HG02938 (cell line): Measurements from ENCODE around the gene LRP1B.

Experiments used
- ATAC-seq: cut with Tn5 transposase; IDR thresholded peaks from one replicate; pipeline ENCODE4 v1.9.1; 2021; ENCODE audit warnings: mild to moderate bottlenecking, moderate library complexity; ENCODE audit not compliant: unreplicated experiment

The LRP1B gene

DNA sequence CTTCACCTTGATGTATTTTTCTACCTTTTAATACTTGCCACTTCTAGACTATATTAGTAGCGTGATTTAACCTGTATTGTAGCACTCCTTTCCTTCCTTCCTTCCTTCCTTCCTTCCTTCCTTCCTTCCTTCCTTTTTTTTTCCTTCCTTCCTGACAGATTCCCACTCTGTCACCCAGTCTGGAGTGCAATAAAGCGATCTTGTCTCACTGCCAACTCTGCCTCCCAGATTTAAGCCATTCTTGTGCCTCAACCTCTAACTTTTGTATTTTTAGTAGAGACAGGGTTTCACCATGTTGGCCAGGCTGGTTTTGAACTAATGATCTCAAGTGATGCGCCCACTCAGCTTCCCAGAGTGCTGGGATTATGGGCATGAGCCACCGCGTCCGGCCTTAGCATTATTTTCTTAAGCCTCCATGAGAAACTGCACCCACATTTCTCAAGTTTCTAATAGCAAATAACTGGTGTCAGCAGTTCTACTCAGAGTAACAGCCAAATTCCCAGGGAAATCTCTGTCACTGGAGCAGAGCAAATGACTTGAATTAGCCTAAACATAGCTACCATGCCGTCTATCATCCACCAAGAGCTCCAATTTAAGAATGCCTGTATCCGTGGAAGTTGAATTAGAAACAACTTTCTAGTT is 529.2 kb downstream of the LRP1B start:
- ATAC-seq: no peak

DNA sequence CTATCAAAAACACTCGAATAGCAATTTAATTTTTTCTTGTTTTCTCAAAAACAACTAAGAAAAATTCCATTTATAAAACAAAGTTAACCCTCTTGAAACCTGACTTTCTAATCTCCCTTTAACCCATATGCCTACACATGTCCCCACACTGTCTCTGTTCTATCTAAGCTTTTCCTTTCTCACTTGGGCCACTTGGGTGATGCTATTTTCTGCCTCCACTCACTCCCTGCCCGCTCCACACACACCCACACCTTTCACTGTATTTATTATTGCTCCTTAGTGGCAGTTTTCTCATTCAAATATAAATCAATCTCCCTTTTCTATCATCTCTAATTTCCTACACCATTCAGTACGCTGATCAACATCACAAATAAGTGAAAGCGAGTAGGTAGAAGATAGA is 531.1 kb downstream of the LRP1B start:
- no peak for ATAC-seq

DNA sequence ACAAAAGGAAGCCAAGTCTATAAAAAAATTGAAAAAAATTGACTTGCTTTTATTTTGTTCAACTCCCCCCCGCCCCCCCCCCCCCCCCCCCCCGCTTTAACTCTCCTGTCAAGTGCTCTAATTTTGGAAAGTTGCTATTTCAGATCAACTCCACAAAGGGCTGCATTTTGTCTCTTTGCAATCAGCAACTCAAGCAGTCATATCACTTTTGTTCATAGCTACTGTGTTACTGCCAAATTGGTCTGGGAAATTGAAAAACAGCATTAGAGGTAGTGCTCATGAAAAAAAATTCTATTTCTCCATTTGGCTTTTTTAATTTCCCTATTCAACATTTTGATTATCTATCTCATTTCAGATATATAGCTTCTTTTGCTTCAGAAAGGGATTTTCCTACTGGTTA is 531.8 kb downstream of the LRP1B start:
- ATAC-seq: no peak

DNA sequence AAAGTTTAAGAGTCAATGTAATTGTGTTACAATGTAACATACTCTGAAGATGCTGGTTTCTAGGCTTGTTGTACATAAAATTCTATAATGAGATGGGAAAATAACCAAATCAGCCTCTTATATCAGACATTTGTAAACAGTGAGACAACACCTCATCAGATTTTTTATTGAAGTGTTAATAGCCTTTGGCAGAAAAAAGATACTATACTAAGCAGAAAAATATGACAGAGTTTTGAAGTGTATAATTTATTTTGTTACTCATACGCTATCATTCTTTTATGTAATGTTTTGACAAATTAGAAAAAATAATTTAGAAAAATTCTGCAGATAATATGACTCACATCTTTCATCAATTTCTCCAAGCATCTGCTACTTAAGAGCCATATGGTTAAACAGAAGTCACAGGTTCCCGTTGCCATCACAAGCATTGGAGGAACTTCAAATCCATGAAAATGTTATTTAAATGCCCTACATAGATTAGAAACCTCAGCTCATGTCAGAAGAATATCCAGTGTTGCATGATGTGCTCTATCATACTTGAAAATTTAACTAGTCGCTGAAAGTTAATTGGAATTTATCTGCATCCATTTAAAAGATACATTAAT is 535.4 kb downstream of the LRP1B start:
- no peak for ATAC-seq

DNA sequence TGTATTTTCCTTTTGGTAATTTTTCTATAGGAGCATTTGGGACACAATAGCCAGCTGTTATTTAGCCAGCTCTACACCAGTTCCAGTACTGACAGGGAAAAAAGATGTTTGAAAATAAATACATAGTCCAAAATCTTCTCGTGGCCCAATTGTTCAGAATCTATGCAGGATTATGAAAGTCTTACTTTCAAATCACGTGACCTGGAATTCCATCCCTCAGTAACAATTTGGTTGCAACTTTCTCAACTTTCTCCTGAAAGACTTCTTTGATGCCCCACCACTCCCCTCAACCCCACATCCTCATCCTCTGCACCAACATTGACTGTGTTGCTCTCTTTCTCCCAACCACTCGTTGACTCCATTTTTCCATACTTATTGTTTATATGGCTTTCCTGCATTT is 539.0 kb downstream of the LRP1B start:
- no peak for ATAC-seq

DNA sequence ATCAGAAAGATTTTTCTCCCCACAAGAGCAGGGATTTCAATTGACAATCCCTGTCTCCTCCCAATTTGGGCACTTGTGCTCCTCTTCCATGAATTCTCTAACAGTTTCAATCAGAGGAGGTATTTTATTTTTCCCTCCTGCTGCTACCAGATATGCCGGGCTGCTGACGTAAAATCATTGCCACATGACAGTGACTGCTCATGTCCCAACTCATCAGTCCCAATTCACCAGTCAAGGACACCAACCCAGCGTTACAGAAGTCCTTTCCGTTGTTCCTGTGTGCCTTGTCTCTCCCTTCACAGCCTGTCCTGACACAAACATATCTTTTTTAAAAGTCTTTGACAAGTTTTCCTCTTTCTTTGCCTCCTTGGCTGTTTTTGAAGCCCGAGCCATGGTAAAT is 540.2 kb downstream of the LRP1B start:
- no peak for ATAC-seq

DNA sequence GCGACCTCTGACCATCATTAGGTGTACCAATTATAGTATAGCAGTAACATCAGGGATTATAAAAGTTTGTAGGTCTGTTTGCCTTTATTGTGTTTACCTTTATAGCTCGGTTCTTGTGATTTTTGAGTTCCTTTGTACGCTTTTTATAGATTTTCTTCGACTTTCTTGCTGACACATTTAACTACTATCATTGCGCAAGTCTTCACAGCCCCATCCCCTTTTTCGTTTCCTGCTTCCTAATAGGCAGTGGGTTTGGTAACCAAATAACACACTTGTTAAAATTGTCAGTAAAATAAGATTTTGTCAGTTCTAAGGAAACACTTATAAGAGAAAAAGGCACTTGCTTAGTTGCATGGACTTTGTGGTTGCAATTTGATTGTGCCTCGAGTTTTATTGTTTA is 541.5 kb downstream of the LRP1B start:
- no peak for ATAC-seq

DNA sequence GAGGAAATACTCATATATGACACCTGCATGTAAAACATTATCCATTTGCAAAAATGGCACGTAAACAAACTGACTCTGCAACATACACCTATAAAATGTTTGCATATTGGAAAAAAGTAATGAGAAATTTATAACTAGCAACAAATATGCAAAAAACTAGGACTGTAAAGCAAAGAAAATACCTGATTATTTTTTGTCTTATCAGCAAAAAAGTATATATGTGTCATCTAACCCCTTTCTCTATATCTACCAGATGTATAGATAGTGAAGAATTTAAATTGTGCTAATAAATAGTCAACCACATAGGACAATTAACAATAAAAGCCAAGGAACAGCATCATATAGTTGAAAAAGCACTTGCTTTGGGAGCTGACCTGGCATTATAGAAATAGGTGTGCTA is 543.8 kb downstream of the LRP1B start:
- ATAC-seq: no peak

DNA sequence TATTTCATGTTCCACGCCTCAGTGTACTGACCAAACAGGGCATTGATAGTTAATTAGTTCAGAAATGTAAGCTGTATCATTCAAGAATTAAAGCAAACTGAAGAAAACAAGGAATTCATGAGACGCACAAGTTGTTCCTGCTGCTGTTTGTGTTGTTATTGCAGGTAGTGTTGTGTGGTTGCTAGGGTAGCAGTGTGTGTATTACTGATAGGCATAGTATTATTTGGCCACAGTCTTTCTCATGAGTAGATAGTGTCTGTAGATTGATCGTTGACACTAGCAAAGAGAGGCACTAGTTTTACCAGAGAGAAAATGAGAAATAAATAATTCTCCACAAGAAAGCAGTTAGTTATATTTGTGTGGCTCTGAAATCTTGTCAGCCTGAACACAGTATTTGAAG is 548.6 kb downstream of the LRP1B start:
- ATAC-seq: no peak

DNA sequence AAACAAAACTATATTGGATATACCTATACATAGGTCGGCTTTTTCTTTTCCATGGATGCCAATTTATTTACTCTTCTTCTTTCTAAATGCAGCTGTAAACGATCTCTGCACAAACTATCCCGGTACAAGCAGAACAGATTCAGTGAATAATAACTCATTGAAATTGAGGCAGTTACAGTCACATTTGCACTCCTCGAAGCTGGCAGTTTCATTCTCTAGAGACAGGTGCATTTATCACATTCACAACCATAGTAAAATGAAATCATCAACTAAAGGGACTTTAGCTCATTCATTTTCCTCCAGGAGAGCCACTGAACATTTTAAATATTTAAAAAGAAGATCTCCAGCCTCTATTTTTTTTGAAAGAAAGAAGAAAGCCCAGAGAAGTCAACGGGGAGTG is 551.7 kb downstream of the LRP1B start:
- ATAC-seq: no peak

DNA sequence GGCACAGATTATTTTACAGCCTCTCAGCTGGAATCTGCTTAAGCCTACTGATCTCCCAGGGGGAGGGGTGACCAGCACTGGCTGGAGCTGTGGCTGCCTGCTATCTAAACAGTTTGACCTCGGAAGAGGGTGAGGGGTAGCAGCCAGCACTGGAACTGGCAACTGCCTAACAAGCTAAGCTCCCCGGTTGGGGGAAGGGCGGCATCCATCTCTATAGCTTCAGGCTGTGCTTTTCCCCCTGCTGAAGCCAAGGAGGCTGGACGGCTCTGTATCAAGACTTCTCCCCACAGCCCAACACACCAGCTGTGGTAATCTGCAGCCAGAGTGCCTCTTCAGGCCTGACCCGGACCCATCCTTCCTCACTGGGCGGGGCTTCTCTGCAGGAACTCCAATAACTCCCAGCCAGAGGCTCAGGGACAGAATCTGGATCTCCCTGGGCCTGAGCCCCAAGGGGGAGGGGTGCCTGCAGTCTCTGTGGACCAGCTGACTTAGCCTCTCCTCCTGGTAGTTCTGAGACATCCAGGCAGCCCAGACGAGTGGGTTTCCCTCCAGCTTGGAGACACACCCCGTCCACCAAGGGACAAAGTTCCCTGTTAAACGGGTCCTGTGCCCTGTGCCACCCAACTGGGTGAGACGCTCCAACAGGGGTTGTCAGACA is 560.2 kb downstream of the LRP1B start:
- no peak for ATAC-seq

DNA sequence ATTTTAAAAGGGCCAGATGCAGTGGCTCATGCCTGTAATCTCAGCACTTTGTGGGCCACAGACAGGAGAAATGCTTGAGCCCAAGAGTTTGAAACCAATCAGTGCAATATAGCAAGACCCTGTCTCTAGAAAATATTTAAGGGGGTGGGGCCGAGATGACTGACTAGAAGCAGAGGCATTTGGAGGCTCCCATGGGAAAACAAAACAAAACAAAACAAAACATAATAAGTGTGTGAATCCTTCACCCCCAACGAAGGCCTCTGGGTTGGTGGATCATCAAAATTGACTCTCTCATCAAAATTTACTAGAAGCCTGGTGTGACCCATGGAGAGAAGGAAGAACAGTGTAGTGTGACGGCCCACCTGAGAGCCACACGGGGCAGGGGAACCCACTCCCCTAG is 560.9 kb downstream of the LRP1B start:
- no peak for ATAC-seq

DNA sequence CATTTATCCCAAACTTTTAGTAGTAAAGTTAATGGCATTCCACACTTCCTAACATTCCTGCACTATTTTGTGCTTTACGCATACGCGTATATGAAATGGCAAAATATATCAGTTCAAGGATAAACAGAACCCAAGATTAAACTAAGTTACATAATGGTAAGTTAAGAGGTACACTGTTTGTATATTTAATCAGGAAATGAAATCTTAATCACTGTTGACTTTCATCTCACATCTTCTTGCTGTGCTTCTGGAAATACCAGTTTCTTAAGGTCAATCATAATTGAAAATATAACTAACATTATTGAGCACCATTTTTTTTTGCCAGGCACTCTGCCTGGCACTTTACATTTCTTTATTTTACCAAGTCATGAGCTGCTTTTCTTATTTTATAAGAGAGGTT is 565.2 kb downstream of the LRP1B start:
- no peak for ATAC-seq

DNA sequence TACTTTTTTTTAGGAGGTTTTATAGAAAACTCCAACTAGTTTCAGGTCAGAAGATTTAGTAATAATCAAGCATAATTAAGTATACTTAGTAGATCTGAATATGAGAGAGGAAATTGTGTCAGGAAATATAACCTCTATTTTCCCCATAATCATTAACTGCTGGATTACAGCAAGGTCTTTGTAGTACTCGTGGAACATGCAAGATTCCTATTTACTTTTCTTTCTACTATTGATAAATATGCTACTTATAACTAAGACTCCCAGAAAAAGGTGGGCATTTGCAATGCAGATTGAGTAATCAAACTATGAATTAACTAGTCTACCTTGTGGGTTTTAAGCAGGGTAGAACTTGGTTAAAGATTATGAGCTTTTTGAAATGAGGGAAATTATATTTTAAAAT is 570.1 kb downstream of the LRP1B start:
- no peak for ATAC-seq

DNA sequence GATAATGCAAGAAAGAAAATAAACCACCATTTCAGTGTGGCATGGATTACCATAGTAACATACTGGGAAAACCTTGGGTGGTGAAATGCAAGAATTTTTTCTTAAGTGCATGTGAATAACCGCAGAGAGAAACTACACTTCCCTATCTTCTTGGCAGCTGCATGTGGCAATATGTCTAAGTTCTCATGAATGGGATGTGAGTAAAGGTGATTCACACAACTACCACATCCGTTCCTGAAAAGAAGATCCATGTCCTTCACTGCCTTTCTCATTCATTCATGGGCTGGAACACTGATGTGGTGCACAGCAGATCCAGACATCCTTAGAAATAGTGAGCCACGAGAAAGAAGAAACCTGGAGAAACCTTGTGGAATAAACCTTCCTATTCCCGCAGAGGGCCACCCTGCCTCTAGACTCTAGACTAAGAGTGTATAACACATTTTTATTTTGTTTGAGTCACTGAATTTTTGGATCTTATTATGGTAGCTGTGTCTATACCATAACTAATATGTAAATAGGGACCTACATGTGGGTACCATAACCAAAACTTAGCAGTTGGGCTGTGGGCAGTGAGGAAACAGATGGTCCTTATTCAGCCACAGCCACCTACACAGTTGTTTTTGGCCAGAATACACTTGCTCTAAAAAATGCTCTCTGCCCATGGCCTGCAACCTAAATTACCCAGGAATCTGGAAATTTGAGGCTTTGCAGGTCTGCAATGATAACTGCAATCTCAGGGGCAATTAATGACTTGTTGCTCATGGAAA is 573.3 kb downstream of the LRP1B start:
- no peak for ATAC-seq

DNA sequence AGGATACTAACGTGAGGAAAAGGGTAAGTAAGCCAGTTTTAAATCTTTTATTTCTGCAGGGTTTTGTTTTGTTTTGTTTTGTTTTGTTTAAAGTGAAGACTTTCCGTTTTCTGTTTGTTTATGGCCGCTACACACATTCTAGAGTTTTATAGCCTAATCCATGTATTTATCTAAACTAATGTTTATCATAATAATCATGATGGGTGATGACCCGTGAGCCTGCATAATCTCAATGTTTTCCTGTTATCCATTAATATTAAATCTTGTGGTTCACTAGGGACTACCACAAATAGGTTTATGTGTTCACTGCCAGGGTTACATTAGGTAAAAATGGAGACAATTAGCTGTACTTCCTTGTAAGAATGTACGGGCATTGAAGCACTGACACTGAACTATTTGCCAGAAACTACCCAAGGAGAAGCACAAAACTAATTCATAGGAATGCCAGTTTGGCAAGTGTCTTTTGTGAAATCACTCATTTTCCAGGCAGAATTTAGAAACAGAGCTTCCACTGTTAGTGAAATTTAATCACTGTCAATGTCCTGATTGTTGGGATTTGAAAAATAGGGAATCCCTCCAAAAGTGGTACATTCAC is 574.8 kb downstream of the LRP1B start:
- no peak for ATAC-seq

DNA sequence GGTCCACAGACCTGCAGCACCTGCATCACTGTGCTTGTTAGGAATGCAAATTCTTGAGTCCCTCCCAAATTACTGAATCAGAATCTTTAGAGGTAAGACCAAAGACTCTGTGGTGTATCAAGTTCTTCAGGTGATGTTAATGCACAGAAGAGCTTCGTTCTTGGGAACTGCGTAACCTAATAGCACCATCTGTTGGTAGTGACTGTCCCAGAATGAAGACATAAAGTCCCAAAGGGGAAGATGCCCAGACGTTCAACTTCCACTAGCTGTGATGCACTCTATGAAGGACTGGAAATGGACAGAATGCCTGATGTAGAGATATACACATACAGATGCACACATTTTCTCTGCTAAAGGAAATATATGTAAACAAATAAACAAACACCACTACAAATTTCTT is 576.0 kb downstream of the LRP1B start:
- peak; percentile 89 for ATAC-seq

DNA sequence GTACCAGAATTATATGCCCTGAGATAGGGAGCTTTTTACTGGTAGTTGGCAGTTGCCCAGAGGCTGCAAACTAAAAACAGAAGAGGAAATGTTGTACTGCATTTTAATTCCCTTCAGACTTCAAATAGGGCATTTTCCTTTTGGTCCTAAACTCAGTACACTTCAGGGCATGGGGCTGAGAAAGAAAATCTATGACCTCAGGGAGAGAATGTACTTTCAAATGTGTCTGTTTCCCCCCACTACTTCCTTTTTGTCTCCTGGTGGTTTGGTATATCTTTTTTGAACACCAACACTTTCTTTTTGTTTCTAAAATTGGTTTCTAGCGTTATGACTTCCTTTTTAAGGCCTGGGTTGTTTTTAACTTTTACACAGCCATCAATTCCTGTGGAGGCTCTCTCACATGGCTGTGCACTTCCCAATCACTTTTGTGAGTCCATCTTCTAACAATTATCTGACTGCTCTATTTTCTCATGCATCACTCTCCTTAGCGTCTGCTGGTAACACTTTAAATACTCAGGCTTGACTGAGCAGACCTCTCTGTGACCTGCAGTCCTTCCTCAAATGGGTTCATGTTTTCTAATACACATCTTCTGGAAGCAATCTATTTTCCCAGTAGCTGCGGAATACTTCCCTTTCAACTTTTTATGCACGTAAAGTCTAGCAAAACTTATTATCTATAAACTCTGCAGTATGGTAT is 596.0 kb downstream of the LRP1B start:
- ATAC-seq: peak; percentile 86

DNA sequence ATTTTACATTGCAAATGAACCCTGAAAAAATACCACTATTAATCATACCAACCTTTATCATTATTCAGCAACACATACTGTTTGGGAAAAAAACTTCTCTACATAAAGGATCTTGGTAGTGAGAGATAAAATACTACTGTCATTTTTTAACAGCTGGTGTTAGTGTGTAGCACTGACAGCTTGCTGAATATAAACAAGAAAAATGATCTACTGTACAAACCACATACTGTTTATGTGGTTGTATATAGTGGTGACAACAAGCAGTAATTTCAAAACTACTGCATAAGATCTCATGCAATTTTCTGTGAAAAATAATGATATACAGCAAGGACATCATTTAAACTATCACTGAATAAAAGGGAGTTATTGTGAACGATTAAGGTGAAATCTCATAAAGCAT is 601.2 kb downstream of the LRP1B start:
- no peak for ATAC-seq

DNA sequence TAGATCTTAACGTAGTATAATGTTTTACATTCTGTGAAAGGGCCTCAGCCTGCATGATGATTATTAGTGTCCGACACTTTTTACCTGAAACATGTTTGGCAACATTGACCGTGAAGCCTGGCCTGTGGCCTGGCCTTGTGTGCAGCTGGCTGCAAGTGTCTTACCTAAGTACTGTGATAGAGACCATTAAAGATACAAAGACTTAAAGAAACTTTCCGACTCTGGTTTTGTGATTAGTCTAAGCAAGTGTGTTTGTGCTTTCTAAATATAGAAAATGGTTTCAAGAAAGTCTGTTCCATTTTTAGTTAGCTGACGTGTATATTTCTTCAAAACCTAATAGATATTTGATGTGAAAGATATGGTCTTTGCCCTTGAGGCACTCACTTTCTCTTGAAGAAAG is 601.8 kb downstream of the LRP1B start:
- ATAC-seq: peak; percentile 68

DNA sequence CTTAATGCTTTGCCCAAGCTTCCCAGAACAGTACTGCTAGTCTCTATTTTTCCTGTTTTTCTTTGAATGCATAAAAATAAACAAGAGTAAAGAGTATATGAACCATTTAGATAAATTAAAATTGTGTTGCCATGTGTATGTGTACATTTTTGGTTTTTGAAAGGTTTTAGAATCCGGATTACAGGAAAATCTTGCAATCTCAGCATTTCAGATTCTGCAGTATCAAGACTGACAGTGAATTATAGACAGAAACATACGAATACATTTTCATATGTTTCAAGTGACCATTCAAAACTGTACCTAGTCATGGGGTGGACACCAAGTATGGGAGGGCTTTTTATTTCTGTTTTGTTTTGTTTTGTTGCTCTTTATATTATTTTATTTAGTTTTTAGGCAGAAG is 604.1 kb downstream of the LRP1B start:
- no peak for ATAC-seq
